HepG2 (cell line): ENCODE data around the gene PSMC5. TPM values are rescaled to one million over a fixed set of nuclear protein-coding genes. Genes with fewer than 3 reads are reported as not detected.

Experiments used
- ATF1 ChIP-seq: IDR thresholded peaks from 2 replicates; pipeline ENCODE4 v1.6.1; 2016; ENCODE audit warnings: mild to moderate bottlenecking, control low read depth
- CBX5 ChIP-seq: sonication (generic); formaldehyde crosslinking; IDR thresholded peaks from 2 replicates; pipeline ENCODE4 v1.4.0; 2020; ENCODE audit warnings: missing genetic modification reagents, borderline replicate concordance
- CEBPB ChIP-seq: IDR thresholded peaks from 2 replicates; pipeline ENCODE4 v1.6.1; 2011; ENCODE audit warnings: low read depth, low read length, improper control_type of control experiment, borderline replicate concordance
- GABPB1 ChIP-seq: IDR thresholded peaks from 2 replicates; pipeline ENCODE4 v1.6.1; 2016; ENCODE audit warnings: mild to moderate bottlenecking, missing genetic modification reagents, moderate library complexity, missing compliant biosample characterization
- HOXA3 ChIP-seq: sonication (generic); formaldehyde crosslinking; IDR thresholded peaks from 2 replicates; pipeline ENCODE4 v1.5.0; 2020; ENCODE audit warnings: missing genetic modification reagents
- MAZ ChIP-seq, 2 experiments: sonication (generic) in 1 of 2; formaldehyde crosslinking in 1 of 2; IDR thresholded peaks; 2 replicates each; pipeline versions ENCODE4 v1.5.0 to v1.6.1; 2012 to 2020; ENCODE audit warnings: low read depth in 2 of 2, mild to moderate bottlenecking in 2 of 2, borderline replicate concordance in 1 of 2, improper control_type of control experiment in 1 of 2, low read length in 1 of 2, missing genetic modification reagents in 1 of 2, moderate library complexity in 1 of 2
- PCBP1 ChIP-seq: fragments of 200-400 bp; formaldehyde crosslinking; IDR thresholded peaks from 2 replicates; pipeline ENCODE4 v1.6.1; 2017; ENCODE audit warnings: mild to moderate bottlenecking, low read depth, low read length, borderline replicate concordance
- RCOR2 ChIP-seq: IDR thresholded peaks from 2 replicates; pipeline ENCODE4 v1.6.1; 2016; ENCODE audit warnings: missing biosample characterization, missing genetic modification reagents
- RFXAP ChIP-seq: sonication (generic); formaldehyde crosslinking; IDR thresholded peaks from 2 replicates; pipeline ENCODE4 v1.4.0; 2020; ENCODE audit warnings: missing genetic modification reagents, borderline replicate concordance
- RXRB ChIP-seq: IDR thresholded peaks from 2 replicates; pipeline ENCODE4 v1.6.1; 2016; ENCODE audit warnings: borderline replicate concordance, missing genetic modification reagents, missing compliant biosample characterization
- SAP130 ChIP-seq: IDR thresholded peaks from 2 replicates; pipeline ENCODE4 v1.6.1; 2016; ENCODE audit warnings: low read depth
- SKI ChIP-seq: fragments of 450-650 bp; IDR thresholded peaks from one replicate; pipeline ENCODE4 v1.6.1; 2018; ENCODE audit warnings: mild to moderate bottlenecking; ENCODE audit not compliant: partially characterized antibody
- SOX6 ChIP-seq, 2 experiments: fragments of 450-650 bp in 1 of 2; sonication (generic) in 1 of 2; formaldehyde crosslinking in 1 of 2; IDR thresholded peaks; 2 replicates each; pipeline versions ENCODE4 v1.4.0 to v1.6.1; 2017 to 2020; ENCODE audit warnings: antibody characterized with exemption in 1 of 2, mild to moderate bottlenecking in 1 of 2, missing genetic modification reagents in 1 of 2
- YEATS2 ChIP-seq: sonication (generic); formaldehyde crosslinking; IDR thresholded peaks from 2 replicates; pipeline ENCODE4 v1.4.0; 2020; ENCODE audit warnings: missing genetic modification reagents, borderline replicate concordance
- ZBTB38 ChIP-seq: sonication (generic); formaldehyde crosslinking; IDR thresholded peaks from 2 replicates; pipeline ENCODE4 v1.5.1; 2020; ENCODE audit warnings: mild to moderate bottlenecking, missing genetic modification reagents
- ZNF160 ChIP-seq: sonication (generic); formaldehyde crosslinking; IDR thresholded peaks from 2 replicates; pipeline ENCODE4 v1.8.0; 2022; ENCODE audit warnings: mild to moderate bottlenecking, inconsistent platforms, missing genetic modification reagents
- ZNF570 ChIP-seq: sonication (generic); formaldehyde crosslinking; IDR thresholded peaks from 2 replicates; pipeline ENCODE4 v1.4.0; 2020; ENCODE audit warnings: mild to moderate bottlenecking, missing genetic modification reagents, borderline replicate concordance
- ZNF713 ChIP-seq: sonication (generic); formaldehyde crosslinking; IDR thresholded peaks from 2 replicates; pipeline ENCODE4 v1.4.0; 2020; ENCODE audit warnings: mild to moderate bottlenecking, missing genetic modification reagents
- polyA plus RNA-seq, 8 experiments: library from polyadenylated mRNA; depleted of rRNA in 3 of 8; stranded (reverse) in 7 of 8; unstranded in 1 of 8; fragments of >200 nt; fragmentation: Illumina TruSeq in 4 of 8; extraction: Trizol in 4 of 8; gene quantifications; 2 replicates each; pipeline versions ENCODE4 v1.2.1 to v1.2.3, GENCODE V29; 2011 to 2016; ENCODE audit warnings: low read depth in 4 of 8, missing spikeins in 1 of 8, mixed read lengths in 1 of 8; ENCODE audit not compliant: insufficient read depth in 1 of 8
- total RNA-seq, 5 experiments: library from RNA; depleted of rRNA; stranded (reverse); fragments of >200 nt; fragmentation: Illumina TruSeq; extraction: Trizol; gene quantifications; 2 replicates each; pipeline ENCODE4 v1.2.3, GENCODE V29; 2016; ENCODE audit warnings: low read depth in 1 of 5
- TF ChIP-seq, protein P1 (sequence below), 2 experiments: sonication (generic) in 1 of 2; formaldehyde crosslinking in 1 of 2; IDR thresholded peaks; 2 replicates each; pipeline versions ENCODE4 v1.5.1 to v1.6.1; 2011 to 2020; ENCODE audit warnings: borderline replicate concordance in 1 of 2, low read depth in 1 of 2, low read length in 1 of 2, mild to moderate bottlenecking in 1 of 2, missing genetic modification reagents in 1 of 2, moderate library complexity in 1 of 2
- TF ChIP-seq, protein P2 (sequence below): sonication (generic); formaldehyde crosslinking; IDR thresholded peaks from 2 replicates; pipeline ENCODE4 v1.8.1; 2023; ENCODE audit warnings: mild to moderate bottlenecking, missing genetic modification reagents
- TF ChIP-seq, protein P3 (sequence below): sonication (generic); formaldehyde crosslinking; conservative IDR thresholded peaks from 2 replicates; pipeline ENCODE4 v1.8.0; 2022; ENCODE audit warnings: missing genetic modification reagents
- TF ChIP-seq, protein P4 (sequence below): sonication (generic); formaldehyde crosslinking; IDR thresholded peaks from 2 replicates; pipeline ENCODE4 v1.4.0; 2020; ENCODE audit warnings: missing genetic modification reagents

The PSMC5 gene
- total and polyA plus RNA-seq, 2 of the 13 experiments (the other 11 are each of a cell fraction or from before 2014, with no cell fraction given) = 35.3 to 128 TPM

DNA sequence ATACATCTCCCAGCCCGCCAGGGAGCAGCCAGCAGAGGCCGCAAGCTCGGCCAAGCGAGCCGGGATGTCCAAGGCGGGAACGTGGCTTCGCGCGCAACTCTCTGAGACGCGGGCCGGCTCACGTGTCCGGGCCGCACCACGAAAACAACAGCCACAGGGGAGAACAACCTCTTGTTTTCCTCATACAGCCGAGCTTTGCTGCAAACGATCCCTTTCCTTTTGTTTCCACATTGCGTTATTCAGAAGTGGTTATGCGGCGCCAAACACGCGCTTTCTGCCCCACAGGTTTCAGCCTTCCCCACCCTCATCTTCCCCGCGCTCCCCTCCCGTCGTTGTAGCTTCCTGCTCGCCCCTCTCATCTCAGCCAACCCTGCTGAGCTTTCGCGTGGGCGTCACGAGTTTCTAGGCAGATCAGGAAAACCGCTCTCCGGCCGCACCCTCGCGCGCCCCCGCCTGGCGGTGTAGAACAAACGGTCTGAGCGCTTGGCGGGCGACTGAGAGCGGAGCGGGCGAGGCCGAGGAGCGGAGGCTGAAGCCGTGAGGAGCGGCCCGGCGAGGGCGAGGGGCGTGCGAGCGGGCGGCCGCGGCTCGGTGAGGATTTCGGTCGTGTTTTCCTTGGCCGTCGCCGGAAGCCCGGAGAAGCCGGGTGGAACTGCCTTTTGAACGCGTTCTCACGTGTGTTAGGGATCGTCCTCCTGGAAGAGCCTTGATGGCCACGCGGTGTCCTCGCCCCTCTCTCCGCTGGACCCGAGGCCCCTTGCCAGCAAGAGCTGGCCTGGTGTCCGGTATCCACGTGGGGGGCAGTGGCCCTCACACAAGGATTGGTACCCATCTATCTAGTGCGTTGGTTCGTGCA, 21.8 kb downstream of the PSMC5 start (continued):
- TF ChIP-seq, protein P1, sequence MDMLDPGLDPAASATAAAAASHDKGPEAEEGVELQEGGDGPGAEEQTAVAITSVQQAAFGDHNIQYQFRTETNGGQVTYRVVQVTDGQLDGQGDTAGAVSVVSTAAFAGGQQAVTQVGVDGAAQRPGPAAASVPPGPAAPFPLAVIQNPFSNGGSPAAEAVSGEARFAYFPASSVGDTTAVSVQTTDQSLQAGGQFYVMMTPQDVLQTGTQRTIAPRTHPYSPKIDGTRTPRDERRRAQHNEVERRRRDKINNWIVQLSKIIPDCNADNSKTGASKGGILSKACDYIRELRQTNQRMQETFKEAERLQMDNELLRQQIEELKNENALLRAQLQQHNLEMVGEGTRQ (IDR thresholded peaks at IDR 0.05; ENCODE audit: low read depth, low read length) = peak; percentile 38
- TF ChIP-seq, protein P1 (CRISPR knock-in tag; IDR thresholded peaks at IDR 0.05; ENCODE audit: borderline replicate concordance) = peak; percentile 60; the same call in 1 of the 2 replicates
- TF ChIP-seq CEBPB (no peak), ZBTB38 (peak; percentile 91; the same call in 1 of the 2 replicates), ZNF713 (CRISPR knock-in tag) (no peak), RCOR2 (CRISPR knock-in tag) (peak; percentile 50; the same call in 1 of the 2 replicates), HOXA3 (CRISPR knock-in tag) (peak; percentile 56), SKI (no peak), ATF1 (peak; percentile 90), GABPB1 (CRISPR knock-in tag) (no peak; the same call in 1 of the 2 replicates), CBX5 (CRISPR knock-in tag) (no peak), ZNF570 (CRISPR knock-in tag) (no peak), RFXAP (CRISPR knock-in tag) (peak; percentile 100), SAP130 (CRISPR knock-in tag) (peak; percentile 12; the same call in 1 of the 2 replicates), YEATS2 (CRISPR knock-in tag) (0 out of 2 replicates have a peak, but pooled peaks have one; percentile 24), ZNF160 (CRISPR knock-in tag) (no peak), PCBP1 (0 out of 2 replicates have a peak, but pooled peaks have one; percentile 66), RXRB (CRISPR knock-in tag) (no peak), MAZ (IDR thresholded peaks at IDR 0.05; ENCODE audit: borderline replicate concordance, low read depth, low read length) (no peak; the same call in 1 of the 2 replicates), MAZ (CRISPR knock-in tag; IDR thresholded peaks at IDR 0.05; ENCODE audit: low read depth) (no peak), SOX6 (IDR thresholded peaks at IDR 0.05) (no peak), SOX6 (CRISPR knock-in tag; IDR thresholded peaks at IDR 0.05) (peak; percentile 27; the same call in 1 of the 2 replicates)
- TF ChIP-seq, protein P2, sequence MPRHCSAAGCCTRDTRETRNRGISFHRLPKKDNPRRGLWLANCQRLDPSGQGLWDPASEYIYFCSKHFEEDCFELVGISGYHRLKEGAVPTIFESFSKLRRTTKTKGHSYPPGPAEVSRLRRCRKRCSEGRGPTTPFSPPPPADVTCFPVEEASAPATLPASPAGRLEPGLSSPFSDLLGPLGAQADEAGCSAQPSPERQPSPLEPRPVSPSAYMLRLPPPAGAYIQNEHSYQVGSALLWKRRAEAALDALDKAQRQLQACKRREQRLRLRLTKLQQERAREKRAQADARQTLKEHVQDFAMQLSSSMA (CRISPR knock-in tag) = no peak
- TF ChIP-seq, protein P3, sequence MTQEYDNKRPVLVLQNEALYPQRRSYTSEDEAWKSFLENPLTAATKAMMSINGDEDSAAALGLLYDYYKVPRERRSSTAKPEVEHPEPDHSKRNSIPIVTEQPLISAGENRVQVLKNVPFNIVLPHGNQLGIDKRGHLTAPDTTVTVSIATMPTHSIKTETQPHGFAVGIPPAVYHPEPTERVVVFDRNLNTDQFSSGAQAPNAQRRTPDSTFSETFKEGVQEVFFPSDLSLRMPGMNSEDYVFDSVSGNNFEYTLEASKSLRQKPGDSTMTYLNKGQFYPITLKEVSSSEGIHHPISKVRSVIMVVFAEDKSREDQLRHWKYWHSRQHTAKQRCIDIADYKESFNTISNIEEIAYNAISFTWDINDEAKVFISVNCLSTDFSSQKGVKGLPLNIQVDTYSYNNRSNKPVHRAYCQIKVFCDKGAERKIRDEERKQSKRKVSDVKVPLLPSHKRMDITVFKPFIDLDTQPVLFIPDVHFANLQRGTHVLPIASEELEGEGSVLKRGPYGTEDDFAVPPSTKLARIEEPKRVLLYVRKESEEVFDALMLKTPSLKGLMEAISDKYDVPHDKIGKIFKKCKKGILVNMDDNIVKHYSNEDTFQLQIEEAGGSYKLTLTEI (CRISPR knock-in tag) = no peak
- TF ChIP-seq, protein P4, sequence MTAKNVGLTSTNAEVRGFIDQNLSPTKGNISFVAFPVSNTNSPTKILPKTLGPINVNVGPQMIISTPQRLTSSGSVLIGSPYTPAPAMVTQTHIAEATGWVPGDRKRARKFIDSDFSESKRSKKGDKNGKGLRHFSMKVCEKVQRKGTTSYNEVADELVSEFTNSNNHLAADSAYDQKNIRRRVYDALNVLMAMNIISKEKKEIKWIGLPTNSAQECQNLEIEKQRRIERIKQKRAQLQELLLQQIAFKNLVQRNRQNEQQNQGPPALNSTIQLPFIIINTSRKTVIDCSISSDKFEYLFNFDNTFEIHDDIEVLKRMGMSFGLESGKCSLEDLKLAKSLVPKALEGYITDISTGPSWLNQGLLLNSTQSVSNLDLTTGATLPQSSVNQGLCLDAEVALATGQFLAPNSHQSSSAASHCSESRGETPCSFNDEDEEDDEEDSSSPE = peak; percentile 69
